HTERT RPE-1 (cell line): ENCODE results near the gene LRBA.
"Not testable (repeated sequence)": the region's sequence is repeated elsewhere in the genome, so short reads cannot be mapped to it uniquely, and the experiment has no call there.

Source experiments
- in situ Hi-C: fragments of 300-500 bp; cut with MboI; formaldehyde crosslinking; loops from 4 replicates; pipeline ENCODE4 v1.14.3; 2020; ENCODE audit warnings: low sequenced_read_pairs

Gene LRBA

GRCh38 chr4:150744570-150744969, 270.5 kb downstream of the LRBA start:
- in situ Hi-C loops: no loop called here

- in situ Hi-C loops: no loop called here
Measured at GRCh38 chr4:150743564-150744342, 271.3 kb downstream of the LRBA start.

GRCh38 chr4:150742930-150743329, 272.2 kb downstream of the LRBA start:
- in situ Hi-C loops: not testable (repeated sequence)

GRCh38 chr4:150739591-150739990, 275.5 kb downstream of the LRBA start:
- in situ Hi-C loops: no loop called here

- in situ Hi-C loops: no loop called here
Measured at GRCh38 chr4:150725957-150726523, 289.0 kb downstream of the LRBA start.

- in situ Hi-C loops: no loop called here
Measured at GRCh38 chr4:150723727-150724411, 291.2 kb downstream of the LRBA start.

- in situ Hi-C loops: no loop called here
Measured at GRCh38 chr4:150722908-150723362, 292.1 kb downstream of the LRBA start.

GRCh38 chr4:150720973-150721518, 294.0 kb downstream of the LRBA start:
- in situ Hi-C loops: no loop called here

GRCh38 chr4:150717952-150718351, 297.1 kb downstream of the LRBA start:
- in situ Hi-C loops: no loop called here

GRCh38 chr4:150714462-150715438, 300.3 kb downstream of the LRBA start:
- in situ Hi-C loops: no loop called here

- in situ Hi-C loops: no loop called here
Measured at GRCh38 chr4:150713251-150713650, 301.8 kb downstream of the LRBA start.

- in situ Hi-C loops: no loop called here
Measured at GRCh38 chr4:150710770-150711375, 304.2 kb downstream of the LRBA start.

- in situ Hi-C loops: no loop called here
Measured at GRCh38 chr4:150708004-150708403, 307.1 kb downstream of the LRBA start.

- in situ Hi-C loops: no loop called here
Measured at GRCh38 chr4:150699599-150699998, 315.5 kb downstream of the LRBA start.

- in situ Hi-C loops: no loop called here
Measured at GRCh38 chr4:150695162-150695561, 319.9 kb downstream of the LRBA start.

- in situ Hi-C loops: no loop called here
Measured at GRCh38 chr4:150694438-150694837, 320.6 kb downstream of the LRBA start.

- in situ Hi-C loops: no loop called here
Measured at GRCh38 chr4:150683775-150684350, 331.2 kb downstream of the LRBA start.

GRCh38 chr4:150682126-150682525, 333.0 kb downstream of the LRBA start:
- in situ Hi-C loops: no loop called here

GRCh38 chr4:150681063-150681462, 334.0 kb downstream of the LRBA start:
- in situ Hi-C loops: no loop called here

GRCh38 chr4:150680651-150681050, 334.4 kb downstream of the LRBA start:
- in situ Hi-C loops: no loop called here
